GM19025 (cell line): ENCODE results near the gene PHOX2B.

Experiments
- ATAC-seq: cut with Tn5 transposase; IDR thresholded peaks from one replicate; pipeline ENCODE4 v1.9.1; 2021; ENCODE audit warnings: mild to moderate bottlenecking, low read depth, moderate library complexity; ENCODE audit not compliant: unreplicated experiment

Gene PHOX2B

DNA sequence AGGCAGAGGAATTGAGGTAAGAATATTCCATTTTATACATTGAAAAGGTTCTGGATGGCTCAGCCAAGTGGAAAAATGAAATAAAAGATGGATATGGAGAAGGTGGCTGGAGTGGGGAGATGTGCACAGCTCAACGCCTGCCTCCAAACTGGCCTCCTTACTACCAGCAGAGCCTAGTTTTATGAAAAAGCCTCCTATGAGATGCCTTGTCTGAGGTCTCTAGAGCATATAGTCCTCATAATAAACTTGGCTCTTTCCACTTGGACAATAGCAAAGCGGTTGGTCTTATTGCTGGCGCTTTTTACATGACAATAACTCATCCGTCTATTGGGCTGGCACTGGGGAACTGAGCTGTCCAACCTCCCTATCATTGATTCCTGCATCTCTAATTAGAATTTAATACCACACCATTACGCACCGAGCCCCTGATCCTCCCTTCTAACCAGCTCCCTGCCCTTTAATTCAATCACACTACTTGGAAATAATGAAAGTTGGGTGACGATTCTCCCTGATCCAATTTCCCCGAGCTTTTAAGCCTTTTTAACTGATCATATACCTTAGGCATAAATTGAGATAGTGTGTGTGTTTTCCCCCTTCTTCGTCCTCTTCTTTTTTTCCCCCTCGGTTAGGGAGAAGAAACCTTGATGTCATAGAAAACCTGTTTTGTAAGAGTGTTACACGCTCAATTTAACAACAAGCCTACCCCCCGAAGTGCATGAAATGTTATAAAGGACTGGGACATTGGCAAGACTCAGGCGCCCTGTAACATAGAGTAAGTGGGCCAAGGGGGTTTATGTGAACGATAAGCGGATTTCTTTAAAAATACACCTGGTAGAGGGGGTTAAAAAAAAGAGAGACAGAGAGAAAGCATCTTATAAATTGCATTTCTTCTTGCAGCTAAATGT, at the start of gene PHOX2B:
Gene PHOX2B (minus strand): TSS at position 155 of the 905 bp plus-strand sequence. CDS start 115 bp downstream, at position 40.
- ATAC-seq: no peak

DNA sequence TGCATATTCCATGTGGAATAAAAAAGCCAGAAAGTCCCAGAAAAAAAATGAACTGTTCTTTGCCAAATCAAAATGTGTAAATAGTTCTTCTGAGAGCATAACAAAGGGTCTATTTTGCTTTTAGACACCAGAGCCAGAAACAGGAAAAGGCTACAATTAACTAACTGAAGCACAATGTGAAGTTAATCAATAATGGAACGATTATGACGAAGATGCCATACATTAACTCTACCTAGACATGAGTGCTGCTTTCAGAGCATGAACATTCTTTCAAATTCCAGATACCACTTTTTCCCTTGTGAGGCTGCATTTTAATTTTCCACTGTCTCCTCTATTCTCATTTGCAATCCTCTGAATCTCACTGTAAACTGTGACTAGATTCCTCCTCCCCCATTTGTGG, 48.7 kb upstream of the PHOX2B start:
- no peak for ATAC-seq

DNA sequence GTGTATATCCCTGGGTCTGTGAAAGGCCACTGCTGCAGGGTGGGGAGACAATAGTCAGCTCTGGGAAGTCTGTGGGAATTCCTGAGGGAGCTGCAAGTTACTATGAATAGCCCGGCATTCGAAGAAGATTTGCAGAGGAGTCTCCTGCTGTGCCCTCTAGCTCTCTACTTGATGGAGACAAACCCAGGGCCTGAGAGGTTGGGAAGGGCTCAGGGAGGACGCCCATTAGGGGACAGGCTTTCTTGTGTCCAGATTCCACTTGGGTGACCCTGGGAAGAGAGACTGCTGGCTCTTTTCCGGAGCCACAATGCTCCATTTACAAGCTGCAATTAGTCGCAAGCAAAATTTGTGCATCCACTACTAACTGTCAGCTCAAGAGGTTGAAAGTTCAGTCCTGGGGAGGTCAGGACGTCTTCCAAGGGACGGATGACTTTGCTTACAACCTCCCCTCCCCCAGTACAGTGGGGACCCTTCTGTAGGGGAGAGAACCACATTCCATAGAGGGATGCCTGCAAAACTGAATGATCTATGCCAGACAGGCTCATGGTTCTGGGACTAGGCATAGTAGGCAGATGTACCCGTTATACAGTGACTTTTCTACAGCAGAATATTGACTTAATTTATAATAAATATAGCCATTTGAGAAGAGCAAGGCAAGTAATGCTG, 48.2 kb upstream of the PHOX2B start:
- ATAC-seq: no peak

DNA sequence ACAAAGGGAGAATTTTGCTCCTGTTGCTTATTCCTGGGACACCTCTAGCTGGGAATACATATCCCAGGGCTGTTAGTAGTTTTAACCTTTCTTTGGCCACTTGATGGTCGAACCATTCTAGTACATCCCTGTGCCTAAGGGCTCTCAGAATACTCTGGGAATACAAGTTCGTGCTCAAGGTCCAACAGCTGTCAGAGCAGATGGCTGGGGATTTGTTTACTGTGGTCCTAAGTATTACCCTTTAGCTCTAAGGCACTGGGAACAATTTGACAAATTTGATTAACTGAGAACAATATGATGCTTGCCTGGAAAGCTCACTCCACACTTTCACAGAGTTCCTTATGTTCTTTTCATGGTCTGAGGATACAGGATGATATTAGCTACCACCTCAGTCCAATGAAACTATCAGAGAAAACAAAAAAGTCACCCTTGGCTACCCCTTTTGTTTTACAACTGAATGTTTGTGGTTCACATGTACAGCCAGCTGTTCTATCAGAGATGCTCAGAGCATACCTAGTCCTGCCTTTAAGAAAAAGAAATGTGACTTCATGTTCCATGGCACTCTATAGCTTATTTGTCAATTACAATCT, 47.4 kb upstream of the PHOX2B start:
- ATAC-seq: no peak

DNA sequence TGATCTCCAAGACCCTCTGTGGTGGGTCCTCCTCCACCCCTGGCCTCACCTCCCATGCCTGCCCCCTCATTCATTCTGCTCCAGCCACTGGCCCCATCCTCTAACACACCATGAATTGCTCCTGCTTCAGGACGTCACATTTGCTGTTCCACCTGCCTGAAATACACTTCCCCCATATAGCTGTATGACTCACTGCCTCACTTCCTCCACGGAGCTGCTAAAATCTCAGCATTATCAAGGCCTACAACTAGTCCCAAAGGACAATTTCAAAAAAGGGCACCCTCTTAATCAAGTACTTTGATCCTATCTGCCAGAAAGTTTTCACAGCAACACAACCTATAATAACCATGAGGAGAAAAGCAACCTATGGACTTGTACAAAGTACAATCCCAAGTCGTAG, 43.6 kb upstream of the PHOX2B start:
- no peak for ATAC-seq

DNA sequence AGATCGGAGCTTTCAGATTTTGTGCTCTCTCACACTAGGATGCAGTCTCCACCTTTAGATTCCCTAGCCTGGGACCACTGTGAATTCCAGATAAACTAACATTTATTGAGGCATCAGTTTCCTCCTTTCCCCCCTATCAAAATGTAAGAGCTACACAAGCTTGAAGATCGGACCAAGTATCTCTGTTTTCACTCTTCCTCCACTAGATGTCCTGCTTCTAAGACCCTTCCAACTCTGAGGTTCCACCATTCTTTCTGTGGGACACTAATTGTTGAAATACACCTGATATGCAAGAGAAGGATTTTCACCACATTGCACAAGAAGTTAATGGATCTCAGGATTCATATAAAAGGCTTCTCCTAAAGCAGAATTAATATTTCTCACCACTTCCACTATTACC, 43.0 kb upstream of the PHOX2B start:
- no peak for ATAC-seq

DNA sequence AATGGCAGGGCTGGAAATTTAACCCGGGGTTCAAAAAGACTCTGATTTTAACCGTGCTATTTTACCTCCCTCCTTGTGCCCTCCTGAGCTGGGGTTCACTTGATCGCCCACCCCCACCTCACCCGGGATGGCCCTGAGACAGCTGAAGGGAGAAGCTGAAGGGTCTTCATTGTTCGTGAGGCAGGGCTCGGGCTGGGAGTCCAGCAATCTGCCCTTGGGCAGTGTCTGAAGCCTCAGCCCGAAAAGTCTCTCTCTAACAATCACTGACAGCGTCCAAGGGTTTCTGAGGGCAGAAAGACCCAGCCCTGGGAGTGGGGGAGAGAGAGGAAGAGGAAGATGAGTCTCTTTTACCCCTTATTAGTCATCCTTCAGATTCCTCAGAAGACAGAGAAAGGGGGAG, 39.4 kb upstream of the PHOX2B start:
- ATAC-seq: no peak

DNA sequence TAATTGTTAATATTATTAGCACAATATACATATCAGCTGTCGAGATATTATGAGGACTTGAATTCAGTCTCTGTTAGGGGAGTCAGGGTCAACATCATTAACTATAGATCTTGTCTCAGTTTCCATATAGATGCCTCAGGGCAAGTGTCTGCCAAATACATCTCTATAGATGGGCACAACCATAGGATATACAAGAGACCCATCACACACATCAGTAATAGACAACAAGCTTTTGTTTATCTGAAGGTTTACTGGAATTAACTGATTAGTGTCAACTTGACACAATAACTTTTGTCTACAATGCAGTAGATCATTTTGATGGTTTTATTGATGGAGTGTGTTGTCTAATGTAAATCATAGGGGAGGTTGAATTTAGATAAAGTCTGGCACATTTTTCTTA, 37.1 kb upstream of the PHOX2B start:
- ATAC-seq: no peak

DNA sequence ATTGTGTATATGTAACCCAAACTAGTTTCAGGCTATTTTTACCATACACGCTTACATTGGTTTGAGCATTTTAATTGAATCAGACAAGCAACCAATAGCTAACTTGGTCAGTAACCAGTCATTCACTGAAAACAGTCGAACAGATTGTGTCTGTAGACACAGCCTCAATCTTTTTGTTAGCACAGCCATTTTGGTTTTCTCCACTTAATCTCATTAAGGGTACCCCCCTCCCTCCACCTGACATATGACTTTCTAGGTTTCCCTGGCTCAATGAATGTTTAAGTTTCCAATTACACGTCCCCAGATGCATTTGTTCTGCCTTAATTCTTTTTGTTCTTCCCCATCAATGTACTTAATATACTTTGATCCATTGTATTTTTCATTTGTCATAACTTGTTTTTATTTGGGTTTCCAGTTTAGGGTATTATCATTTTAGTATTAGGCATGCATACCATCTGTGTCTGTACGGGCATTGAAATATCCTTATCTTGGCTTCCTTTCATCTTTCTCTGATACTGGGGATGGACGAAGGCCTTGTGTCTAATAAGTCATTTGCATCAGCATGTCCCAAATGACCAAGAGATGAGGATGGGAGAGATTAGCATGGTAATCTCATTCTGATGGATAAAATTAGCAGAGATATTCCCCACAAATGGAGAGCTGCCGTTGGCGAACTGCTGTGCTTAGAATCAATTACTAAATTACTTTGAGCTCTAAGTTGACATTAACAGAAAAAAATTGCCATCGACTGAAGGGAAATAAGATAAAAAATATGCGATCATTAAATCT, 35.9 kb upstream of the PHOX2B start:
- no peak for ATAC-seq

DNA sequence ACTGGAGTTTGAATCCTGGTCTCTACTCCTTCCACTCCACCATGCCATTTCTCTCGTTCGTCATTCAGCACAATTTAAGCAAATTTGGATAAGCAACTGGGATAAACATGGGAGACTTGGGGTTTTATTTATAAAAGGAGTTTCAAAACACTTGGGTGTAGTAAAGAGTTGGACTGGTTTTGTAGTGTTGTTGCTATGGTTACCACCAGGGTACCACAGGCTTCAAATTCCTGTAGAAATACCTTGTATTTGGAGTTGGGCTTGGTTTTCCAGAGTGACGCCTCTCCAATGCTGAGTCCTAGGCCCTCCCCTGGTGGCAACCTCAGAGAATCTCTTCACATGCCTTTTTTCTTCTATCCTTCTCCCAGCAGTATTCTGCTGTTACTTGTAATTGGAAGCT, 27.9 kb upstream of the PHOX2B start:
- no peak for ATAC-seq

DNA sequence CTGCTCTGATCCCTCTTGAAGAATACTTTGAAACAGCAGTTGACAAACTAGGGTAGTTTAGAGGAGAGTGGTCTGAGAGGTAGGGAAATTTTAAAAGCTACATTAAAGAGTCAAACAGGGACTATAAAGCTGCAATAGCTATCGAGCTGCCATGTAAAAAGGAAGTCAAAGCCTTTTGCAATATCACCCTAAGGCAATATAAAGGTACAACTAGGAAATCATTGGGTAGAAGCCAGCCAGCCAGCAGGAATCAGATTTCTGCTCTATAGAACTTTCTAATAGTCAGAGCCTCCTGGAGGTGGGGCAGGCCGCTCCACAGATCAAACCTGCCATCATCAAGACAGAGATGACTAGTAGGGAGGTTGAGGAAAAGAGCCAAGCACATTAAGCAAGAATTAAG, 15.2 kb upstream of the PHOX2B start:
- no peak for ATAC-seq

DNA sequence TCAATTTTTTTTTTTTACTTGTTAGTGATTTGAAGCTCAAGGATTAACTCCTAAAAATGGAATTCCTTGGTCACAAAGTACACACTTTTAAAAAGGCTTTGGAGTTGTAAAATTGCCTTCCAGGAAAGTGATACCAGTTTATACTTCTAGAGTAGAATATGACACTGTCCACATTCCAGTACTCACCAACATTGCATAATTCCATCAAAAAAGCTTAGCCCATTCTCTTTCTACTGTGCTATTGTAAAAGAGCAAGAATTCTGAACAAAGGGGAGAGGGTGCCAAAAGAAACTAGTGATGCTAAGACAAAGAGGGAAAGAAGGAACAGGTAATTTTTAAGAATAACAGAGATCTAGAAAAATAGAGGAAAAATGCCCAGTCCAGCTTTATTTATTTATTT, 10.4 kb upstream of the PHOX2B start:
- no peak for ATAC-seq

DNA sequence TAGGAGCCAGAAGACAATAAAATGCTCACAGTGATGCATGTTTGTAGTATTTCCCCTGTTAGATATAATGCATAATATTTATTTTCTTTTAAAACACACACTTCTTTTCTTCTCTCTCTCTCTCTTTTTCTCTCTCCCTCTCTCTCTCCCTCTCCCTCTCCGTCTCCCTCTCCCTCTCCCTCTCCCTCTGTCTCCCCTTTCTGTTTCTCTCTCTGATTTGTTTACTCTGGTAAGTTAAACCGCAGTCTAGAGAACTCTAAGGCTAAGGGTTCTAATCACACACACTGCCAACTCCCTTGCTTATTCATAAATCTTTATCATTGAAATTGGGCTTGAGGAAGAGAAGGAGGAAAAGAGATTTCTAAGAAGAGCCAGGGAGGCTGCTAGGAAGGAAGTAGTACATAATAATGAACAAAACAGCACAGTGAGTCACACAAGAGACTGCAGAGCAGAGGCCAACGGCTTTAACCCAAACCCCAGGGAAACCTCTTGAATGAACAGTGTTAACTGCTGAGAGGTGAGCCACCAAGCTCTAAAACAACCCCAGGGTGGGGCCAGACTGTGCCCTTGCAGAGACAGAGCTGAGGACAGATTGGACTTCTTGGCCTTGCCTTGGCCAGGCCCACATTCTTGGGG, 9.1 kb upstream of the PHOX2B start:
- ATAC-seq: no peak

DNA sequence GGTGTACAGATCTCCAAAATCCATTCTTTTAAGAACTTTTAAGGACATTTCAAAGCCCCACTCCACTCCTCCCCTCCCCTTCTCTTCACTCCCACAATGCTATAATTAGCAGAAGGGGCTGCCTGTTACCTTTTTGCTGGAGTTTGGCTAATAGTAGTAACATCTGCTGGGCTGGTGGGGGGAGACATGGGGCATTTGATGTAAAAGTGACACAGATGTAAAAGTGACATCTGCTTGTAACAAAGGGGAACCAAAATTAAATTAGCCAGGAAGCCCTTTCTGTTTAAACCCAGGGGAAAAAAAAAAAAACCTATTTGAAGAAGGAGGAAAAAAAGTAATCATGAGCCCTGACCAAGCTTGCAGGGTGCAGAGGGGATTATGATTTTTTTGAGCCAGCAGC, 5.4 kb upstream of the PHOX2B start:
- ATAC-seq: no peak

DNA sequence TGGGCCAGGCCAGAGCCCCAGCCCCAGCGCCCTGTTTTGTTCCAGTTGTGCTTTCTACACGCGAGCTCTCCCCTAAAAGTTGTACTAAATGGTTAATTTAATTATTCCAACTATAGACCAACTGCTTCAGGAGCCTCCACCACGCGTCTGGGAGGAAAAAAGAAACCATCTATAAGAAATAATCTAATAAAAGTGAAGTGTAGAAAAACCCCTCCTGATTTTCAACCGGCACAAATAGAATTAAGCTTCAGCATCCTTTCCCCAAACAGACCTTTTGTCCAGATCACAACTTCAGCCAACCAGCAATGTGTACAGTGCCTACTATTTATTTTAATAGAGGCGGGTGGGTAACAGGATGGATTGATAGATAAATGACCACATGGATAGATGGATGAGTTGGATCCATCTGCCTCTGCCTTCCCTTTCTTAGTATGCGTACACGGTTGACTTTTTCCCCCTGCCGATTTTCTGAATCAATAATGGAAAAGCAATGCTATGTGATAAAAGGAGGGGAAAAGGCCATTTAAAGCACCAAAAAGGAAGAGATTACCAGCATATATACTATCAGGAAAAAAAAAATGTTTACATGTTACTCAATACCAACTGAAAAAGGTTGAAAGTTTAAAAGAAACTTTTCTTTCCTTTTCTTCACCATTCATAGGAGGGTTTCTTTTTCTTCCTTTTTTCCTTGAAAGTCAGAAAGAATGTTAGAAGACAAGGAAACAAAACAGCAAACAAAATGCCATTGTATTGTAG, 3.7 kb upstream of the PHOX2B start:
- no peak for ATAC-seq

DNA sequence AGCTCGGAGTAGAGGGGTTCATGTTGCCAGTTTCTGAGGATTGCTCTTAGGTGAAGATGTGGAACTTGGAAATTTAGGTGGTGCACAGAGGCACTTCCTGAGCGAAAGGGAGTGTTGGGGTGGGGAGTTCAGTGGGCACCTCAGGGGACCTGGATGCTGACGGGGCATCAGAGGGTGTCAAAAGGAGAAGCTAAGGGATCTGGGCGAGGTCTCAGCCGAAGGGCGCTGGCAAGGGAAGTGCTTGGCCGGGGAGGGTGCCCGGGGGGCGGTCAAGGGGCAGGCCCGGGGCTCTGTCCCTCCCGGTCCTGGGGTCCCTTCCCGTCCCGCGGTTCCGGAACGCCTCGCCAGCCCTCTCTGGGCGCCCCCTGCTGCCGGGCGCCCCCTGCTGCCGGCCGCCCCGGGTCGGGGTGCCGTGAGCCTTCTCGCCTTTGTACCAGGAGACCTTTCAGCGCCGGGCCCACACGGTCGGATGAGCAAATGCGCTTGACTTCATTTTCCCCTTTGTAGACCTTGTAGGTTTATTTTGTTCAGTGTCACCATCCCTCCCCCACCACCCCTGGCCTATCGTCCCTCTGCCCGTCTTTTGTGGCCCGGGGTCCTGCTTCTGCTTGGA, 3.0 kb upstream of the PHOX2B start:
- no peak for ATAC-seq

DNA sequence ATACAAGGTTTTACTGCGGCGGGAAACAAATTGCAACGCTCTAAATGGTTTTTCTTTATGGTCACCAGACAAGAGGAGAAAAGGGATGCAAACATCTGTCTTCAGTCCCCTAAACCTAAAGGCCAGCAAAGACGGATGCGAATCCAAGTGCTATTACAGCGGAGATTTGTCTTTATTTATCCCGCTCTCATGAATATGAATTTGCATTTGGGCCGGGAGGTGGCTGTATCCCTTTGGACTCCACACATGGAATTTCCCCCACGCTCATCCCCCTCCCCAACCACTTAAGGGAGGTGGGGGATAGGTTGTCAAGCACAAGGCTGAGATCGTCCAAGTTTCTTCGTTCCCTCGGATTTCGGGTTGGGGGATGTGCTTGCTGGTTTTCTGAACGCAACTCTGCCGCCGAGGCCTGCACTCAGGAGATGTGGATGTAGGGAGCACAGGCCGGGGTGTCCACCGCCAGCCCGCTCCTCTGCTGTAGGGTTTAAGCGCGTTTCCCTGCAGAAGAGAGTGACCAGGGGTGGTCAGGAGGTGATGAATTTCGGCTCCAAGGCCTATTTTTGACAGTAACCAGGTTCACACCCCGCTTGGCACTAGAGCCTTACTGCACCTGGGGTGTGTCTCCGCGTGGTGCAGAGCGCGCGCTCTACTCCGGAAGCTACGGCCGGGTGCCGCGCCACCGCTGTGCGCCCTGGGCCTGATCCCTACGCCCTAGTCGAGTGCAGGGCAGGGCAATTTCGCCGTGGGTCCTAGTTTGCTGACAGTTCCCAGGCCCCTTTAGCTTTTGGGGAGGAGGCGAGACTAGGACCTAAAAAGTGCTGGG, 2.3 kb upstream of the PHOX2B start:
- ATAC-seq: no peak

DNA sequence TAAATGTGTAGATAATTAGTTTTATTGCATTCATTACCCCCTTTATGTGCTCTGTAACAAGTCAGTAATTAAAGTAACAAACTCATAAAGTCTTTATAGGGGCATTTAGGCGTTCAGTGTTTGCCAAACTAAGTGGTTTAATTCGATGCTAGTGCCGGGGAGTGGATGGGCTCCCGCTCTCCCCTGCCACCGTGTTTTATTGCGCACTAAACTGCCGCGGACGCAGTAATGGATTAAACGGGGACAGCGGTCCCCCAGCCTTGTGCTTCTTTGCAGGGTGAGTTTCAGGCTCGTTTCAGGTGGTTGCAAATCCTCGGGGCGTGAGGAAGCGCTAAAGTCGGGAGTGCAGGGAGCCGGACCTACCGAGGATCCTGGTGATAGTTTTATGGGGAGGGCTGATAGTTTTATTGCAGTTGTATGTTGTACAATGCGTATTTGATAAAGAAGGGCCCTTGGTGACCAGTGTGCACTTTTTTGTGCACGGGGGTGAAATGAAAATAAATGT, 1.6 kb upstream of the PHOX2B start:
- ATAC-seq: no peak
